HG02943 (cell line): ENCODE results near the gene HSPG2.
"Not testable (repeated sequence)": the region's sequence is repeated elsewhere in the genome, so short reads cannot be mapped to it uniquely, and the experiment has no call there.

Experiments used
- ATAC-seq: cut with Tn5 transposase; IDR thresholded peaks from one replicate; pipeline ENCODE4 v1.9.1; 2021; ENCODE audit warnings: mild to moderate bottlenecking, low read depth, moderate library complexity; ENCODE audit not compliant: unreplicated experiment

Gene HSPG2

DNA sequence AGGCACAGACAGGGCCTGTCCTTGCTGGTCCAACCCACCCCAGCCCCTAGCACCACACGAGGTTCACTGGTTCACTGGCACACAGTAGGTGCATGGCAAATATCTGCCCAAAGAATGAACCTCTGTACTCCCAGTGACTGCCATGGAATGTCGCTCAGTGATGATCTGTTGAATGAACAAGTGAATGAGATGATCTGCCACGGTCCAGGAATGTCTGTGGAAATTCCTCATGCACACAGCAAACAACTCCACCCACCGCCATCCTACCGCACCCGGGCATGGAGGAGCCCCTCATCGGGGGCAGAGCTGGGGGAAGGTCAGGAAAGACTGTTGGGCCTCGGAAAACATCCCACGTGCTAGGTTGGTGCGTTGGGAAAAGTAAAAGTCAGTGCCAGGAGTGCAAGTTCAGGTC is 1.7 kb downstream of the HSPG2 start:
- no peak for ATAC-seq

GRCh38 chr1:21933397-21934248 is 3.5 kb downstream of the HSPG2 start:
- ATAC-seq: no peak

GRCh38 chr1:21932127-21932526 is 5.0 kb downstream of the HSPG2 start:
- ATAC-seq: no peak

DNA sequence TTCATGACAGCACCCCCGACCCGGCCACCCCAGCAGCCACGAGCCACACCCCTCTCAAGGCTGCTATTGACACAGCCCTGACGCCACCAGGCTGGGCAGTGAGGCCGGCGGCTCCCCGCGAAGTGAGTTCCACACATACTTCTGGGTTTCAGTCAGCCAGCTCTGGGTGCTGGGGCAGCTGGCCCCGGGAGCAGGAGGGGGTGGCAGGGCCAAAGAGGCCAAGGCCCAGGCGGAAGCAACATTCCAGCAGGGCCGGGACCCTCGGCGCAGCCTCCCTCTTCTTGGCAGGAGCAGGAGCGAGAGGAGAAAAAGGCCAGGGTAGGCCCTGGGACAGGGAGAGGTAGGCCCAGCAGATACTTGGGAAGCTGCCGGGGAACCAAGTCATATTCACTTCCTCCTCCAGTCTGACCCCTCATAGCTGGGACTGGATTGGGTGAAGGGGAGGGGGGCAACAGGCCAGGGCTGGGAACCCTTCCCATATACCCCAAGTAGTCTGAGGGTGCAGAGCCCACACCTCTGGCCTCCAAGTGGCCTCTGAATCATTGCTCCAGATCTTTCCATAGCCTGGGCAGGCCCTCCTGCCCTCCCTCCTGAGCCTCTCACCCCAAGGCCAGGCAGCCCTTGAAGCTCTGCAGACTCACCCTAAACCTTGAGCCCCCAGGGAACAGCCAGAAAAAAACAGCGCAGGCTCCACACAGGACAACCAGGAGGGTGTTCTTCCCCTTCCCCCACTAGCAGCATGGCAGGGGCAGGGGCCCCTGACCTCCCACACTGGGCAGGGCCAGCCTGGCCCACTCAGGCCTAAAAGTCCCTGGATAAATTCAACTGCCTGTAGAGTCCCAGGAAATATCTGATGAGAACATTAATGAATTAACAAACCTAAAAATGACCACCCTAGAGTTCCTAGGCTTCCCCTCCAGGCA is 5.7 kb downstream of the HSPG2 start:
- ATAC-seq: no peak

GRCh38 chr1:21930629-21931170 is 6.4 kb downstream of the HSPG2 start:
- no peak for ATAC-seq

GRCh38 chr1:21930080-21930571 is 7.0 kb downstream of the HSPG2 start:
- no peak for ATAC-seq

DNA sequence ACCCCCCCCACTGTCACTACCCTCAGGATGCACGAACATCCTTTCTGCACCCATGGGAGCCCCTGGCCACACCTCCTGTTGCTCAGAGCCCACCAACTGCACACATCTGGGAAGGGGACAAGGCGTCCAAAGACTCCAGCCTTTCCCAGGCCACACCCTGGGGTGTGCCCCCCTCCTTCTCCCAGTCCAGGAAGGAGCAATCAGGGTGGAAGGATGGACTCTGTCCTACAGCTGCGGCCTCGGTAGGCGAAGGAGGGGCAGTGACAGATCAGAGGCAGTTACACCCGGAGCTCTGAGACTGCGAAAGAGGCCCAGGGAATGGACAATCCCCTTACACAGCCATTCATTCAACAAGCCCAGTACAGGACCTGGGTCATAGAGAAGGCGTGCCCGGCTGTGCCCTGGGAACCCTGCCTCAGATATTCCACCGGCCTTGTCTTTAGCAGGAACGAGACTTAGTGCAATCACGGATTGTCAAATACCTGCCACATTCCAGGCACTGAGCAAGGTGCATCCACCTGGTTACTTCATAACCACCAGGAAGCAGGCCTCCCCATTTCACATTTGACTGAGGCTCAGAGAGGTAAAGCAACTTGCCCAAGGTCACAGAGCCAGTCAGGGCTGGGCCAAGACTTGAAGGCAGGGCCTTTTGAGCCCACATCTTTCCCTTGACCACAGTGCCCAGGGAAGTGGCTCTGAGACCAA is 9.4 kb downstream of the HSPG2 start:
- no peak for ATAC-seq

DNA sequence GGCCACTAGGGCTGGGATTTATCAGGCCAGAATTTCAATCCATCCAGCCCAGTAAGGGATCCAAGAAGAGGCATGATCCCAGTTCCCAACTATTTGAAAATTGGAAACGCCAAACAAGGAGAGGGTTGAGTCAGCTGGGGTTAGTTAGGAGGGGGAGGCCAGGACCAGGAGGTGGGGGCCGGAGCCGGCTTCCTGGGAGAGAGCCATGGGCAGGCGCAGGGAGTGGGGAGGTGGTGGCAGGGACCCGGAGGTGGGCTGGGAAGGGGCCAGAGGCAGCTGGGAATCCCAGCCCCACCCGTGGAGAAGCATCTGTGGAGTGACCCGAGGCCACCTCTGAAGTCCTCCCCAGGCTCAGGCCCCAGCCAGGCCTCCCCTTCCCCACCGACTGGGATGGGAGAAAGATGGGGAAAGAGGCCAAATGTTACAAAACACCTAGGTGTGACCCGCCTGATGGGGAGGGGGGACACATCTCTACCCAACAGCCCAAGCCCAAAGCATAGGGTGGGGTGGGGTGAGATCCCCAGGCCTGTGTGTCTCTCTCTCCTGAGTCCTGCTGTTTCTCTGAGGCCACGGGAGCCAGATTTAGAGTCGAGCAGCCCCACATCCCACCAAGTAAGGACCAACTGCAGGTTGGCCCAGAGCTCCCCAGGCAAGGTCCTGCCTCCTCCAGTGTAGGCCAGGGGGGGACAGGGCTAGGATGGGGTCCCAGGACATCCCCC is 10.1 kb downstream of the HSPG2 start:
- no peak for ATAC-seq

DNA sequence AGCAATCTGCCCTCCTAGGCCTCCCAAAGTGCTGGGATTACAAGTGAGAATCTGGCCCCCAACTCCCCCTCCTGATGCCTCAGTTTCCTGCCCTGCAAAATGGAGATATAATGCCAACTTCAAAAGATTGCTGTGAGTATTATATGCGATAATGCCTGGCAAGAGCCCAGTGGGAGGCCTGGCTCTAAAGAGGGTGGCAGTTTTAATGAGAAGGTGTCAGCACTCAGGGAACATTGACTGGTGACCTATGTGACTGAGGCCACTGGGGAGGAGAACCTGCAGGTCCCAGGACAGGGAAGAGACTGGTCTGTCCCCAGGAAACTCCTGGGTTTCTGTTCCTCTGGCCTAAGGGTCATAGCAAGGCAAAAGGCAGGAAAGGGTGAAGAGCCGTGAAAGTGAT is 11.0 kb downstream of the HSPG2 start:
- ATAC-seq: no peak

GRCh38 chr1:21925334-21925940 is 11.7 kb downstream of the HSPG2 start:
- ATAC-seq: no peak

DNA sequence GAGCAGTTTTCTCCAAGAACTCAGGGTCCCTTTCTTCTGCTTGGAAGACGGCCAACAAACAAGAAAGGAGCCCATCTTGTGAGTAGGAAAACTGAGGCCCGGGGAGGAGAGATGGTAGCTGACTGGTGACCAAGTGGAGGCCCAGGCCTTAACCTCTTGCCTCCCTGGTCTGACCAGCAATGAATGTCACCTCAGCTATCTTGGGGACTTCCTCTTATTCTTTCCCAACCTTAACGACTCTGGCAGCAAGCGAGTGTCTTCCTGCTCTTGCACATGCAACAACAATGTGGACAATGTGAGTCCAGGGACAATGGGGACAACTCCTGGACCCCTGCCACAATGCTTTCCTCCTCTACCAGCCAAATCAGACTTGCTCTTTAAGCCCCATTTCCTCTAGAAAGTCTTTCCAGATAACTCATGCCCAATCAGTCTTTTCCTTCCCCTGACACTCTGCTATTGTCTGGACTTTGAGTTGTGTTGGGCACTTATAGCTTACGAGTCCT is 12.6 kb downstream of the HSPG2 start:
- no peak for ATAC-seq

DNA sequence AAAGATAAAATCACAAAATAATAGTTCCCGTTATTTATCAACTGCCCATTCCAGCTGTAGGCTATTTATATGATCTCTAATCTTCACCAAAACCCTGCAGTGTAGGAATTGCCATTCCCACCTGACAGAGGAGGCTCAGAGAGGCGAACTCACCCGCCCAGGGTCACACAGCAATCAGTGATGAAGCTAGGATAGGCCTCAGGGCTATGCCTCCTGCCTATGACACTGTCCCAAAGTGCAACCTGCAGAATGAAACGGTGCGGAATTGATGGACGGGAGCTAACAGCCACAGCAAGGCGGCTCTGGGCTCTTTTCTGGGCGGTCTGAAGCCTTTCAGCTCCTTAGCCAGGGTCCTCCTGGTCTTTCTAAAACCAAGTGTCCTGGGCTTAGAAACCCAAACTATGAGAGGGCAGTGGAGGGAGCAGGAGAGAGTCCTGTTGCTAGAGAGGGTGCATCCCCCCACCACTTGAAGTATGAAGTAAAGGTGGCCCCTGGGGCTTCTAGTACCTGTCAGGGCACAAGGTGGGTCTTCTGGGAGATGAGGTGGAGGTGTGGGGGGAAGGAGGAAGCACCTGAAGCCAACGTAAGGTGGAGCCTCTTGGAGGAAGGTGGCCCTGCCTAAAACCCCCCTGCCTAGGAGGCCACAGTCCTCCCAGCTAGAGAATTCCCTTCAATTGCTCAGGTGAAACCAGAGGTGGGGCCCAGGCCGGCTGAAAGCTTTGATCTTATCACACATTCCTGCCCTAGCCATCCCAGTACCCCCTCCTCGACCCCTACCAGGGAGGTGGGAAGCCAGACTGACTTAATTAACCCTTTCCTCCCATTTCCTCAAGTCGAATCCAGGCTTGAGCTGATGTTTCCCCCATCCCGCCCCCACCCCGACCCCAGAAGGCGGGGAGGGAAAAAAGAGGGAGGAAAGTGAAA is 14.8 kb downstream of the HSPG2 start:
- no peak for ATAC-seq

GRCh38 chr1:21921100-21921875 is 15.8 kb downstream of the HSPG2 start:
- no peak for ATAC-seq

DNA sequence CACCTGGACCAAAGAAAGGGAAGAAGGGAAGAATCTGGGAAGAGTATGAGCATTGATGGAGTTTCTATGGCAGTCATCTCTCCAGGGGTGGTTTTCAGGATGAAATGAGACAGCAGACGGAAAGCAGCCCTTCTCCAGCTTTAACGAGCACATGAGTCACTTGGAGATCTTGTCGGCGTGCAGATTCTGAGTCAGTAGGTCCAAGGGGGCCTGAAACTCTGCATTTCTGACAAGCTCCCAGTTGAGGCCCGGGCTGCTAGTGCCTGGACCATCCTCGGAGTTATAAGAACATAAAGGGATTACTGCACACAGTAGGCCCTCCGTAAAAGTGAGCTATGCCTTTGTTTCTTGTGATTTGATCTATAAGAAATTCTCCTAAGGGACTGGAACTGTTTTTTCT is 17.6 kb downstream of the HSPG2 start:
- no peak for ATAC-seq

DNA sequence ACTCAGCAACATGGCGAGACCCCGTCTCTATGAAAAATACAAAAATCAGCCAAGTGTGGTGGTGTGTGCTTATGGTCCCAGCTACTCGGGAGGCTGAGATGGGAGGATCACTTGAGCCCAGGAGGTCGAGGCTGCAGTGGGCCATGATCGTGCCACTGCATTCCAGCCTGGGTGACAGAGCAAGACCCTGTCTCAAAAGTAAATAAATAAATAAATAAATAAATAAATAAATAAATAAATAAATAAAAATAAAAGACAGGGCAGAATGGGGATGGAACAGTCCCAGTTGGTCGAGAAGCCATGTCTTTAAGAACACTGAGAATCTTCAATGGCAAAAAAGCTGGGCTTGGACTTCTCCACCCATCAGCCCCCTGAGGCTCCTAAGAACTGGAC is 19.9 kb downstream of the HSPG2 start:
- not testable (repeated sequence) for ATAC-seq

- no peak for ATAC-seq
Measured at GRCh38 chr1:21916447-21917238, 20.5 kb downstream of the HSPG2 start.
